ENCODE measurements around the gene SCG5.

SCG5 gene

GRCh38 chr15:32729700-32730395 lies 88.3 kb downstream of the SCG5 start:
- no peak for DNase-seq

DNA sequence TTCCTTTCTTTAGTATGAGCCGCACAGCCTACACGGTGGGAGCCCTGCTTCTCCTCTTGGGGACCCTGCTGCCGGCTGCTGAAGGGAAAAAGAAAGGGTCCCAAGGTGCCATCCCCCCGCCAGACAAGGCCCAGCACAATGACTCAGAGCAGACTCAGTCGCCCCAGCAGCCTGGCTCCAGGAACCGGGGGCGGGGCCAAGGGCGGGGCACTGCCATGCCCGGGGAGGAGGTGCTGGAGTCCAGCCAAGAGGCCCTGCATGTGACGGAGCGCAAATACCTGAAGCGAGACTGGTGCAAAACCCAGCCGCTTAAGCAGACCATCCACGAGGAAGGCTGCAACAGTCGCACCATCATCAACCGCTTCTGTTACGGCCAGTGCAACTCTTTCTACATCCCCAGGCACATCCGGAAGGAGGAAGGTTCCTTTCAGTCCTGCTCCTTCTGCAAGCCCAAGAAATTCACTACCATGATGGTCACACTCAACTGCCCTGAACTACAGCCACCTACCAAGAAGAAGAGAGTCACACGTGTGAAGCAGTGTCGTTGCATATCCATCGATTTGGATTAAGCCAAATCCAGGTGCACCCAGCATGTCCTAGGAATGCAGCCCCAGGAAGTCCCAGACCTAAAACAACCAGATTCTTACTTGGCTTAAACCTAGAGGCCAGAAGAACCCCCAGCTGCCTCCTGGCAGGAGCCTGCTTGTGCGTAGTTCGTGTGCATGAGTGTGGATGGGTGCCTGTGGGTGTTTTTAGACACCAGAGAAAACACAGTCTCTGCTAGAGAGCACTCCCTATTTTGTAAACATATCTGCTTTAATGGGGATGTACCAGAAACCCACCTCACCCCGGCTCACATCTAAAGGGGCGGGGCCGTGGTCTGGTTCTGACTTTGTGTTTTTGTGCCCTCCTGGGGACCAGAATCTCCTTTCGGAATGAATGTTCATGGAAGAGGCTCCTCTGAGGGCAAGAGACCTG lies 89.5 kb downstream of the SCG5 start:
- DNase-seq = no peak

- no peak for DNase-seq
These were observed 91.2 kb downstream of the SCG5 start for GRCh38 chr15:32732574-32733157.

- DNase-seq = no peak
These were observed 91.8 kb downstream of the SCG5 start for GRCh38 chr15:32733281-32733680.

DNA sequence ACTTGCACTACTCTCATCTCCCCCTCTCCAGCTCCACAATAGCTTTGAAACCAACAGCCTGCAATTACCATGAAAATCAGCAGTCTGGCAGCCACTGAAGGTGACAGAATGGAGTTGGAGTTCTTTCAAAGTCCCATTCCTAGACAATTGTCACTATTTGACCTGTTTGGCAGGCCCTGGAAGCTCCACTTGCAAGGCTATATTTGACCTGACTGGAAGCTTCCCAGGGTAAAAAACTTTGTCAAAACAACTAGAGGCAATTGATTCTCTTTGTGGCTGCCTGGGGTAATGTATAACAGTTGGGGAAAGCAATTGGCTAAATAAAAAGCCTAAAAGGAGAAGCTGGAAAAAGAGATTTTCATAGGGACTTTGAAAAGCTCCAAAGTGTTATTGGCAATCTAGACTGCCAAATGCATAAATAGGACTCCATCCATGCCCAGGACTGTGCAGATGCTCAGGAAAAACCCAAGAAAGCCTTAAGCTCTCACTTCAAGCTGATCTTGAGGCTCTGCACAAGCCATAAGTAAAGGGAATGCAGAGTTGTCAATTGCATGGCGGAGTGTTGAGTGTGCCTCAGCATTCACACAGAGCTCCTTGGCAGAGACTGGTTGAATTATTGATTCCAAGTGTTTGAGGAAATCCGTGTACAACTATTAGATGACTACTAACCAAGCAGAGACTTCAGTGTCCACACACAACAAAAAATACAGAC lies 94.6 kb downstream of the SCG5 start:
- DNase-seq = no peak

DNA sequence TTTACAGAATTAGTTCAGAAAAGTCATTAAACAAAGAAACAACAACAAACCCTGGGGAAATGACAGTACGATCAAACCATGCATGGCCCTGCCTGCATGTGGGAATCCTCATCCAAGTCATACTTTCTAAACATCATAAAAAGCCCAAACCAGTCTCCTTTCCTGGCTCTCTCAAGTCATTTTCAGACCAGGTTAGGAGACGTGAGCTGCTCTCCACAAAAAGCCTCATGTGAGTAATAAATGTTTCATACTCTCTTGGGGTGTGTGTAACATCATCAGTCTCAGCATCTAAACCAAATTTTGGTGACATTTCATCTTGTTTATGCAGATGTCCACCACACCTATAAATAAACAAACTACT lies 95.2 kb downstream of the SCG5 start:
- DNase-seq = no peak

DNA sequence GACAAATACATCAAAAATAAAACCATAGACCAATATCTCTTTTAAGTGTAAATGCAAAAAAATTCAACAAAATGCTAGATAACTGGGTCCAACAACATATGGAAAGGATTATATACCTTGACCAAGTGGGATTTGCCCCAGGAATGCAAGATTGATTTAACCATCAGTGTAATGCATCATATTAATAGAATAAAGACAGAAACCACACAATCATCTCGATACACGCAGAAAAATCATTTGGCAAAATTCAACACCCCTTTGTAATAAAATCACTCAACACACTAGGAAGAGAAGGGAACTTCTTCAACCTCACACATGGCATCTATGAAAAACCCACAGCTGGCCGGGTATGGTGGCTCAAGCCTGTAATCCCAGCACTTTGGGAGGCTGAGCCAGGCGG lies 95.8 kb downstream of the SCG5 start:
- no peak for DNase-seq

- DNase-seq = no peak
These were observed 97.2 kb downstream of the SCG5 start for GRCh38 chr15:32738666-32739065.

GRCh38 chr15:32739522-32740063 lies 98.1 kb downstream of the SCG5 start:
- DNase-seq = no peak

DNA sequence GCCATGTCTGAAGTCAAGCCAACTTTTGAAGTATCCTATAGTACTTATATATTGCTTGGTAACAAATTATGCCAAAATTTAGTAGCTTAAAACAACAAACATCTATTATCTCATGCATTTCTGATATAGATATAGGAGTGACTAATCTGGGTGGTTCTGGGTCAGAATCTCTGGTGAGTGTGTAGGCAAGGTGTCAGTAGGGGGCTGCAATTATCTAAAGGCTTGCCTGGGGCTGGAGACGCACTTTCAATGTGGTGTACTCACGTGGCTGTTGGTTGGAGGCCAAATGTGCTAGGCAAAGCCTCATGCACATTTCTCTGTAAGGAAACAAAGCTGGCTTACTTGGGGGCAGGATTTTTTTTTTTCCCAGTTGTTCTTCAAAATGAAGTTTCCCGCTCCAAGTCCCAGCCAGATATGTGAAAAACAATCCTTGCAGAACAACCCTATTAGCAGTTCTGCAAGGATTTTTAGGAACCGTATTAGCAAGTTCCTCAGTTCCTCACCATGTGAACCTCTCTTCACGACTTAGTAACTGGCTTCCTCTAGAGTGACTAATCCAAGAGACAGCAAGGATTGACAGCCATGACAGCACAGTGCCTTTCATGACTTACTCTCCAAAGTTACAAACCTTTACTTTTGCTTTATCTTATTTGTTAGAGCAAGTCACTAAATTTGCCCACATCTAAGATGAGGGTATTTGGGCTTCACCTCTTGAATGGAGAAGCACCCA lies 102.1 kb downstream of the SCG5 start:
- DNase-seq = no peak

- DNase-seq = no peak
These were observed 104.8 kb downstream of the SCG5 start for GRCh38 chr15:32746116-32746857.
